Smooth muscle cell (in vitro differentiated cells): ENCODE results near the gene C1QL1. TPM values are rescaled to one million over a fixed set of nuclear protein-coding genes. Genes with fewer than 3 reads are reported as not detected.

Source experiments
- DNase-seq: peaks from one replicate; lab custom pipeline; 2025; ENCODE audit not compliant: unreplicated experiment; lab: John Stamatoyannopoulos, UW
- H2AFZ ChIP-seq: fragments of 200-600 bp; sonication (generic); 2 replicates; pipeline ENCODE4 v1.6.0; 2016; ENCODE audit warnings: antibody characterized with exemption, low read depth, mild to moderate bottlenecking
- H3F3A ChIP-seq: fragments of 200-600 bp; sonication (generic); 2 replicates; pipeline ENCODE4 v1.6.0; 2017; ENCODE audit warnings: antibody characterized with exemption, low read depth
- H3K27ac ChIP-seq: fragments of 200-600 bp; sonication (generic); 2 replicates; pipeline ENCODE4 v1.5.1; 2016; ENCODE audit warnings: low read depth, mild to moderate bottlenecking
- H3K27me3 ChIP-seq: fragments of 200-600 bp; sonication (generic); 2 replicates; pipeline ENCODE4 v1.6.1; 2016; ENCODE audit warnings: low read depth, mild to moderate bottlenecking
- H3K36me3 ChIP-seq: fragments of 200-600 bp; sonication (generic); 2 replicates; pipeline ENCODE4 v1.5.1; 2016; ENCODE audit warnings: low read depth
- H3K4me1 ChIP-seq: fragments of 200-600 bp; sonication (generic); 2 replicates; pipeline ENCODE4 v1.5.1; 2016; ENCODE audit warnings: low read depth
- H3K4me2 ChIP-seq: fragments of 200-600 bp; sonication (generic); 2 replicates; pipeline ENCODE4 v1.6.0; 2016; ENCODE audit warnings: mild to moderate bottlenecking
- H3K4me3 ChIP-seq: fragments of 200-600 bp; sonication (generic); 2 replicates; pipeline ENCODE4 v1.5.1; 2016; ENCODE audit warnings: mild to moderate bottlenecking
- H3K79me2 ChIP-seq: fragments of 200-600 bp; sonication (generic); 2 replicates; pipeline ENCODE4 v1.6.0; 2016; ENCODE audit warnings: low read depth, mild to moderate bottlenecking
- H3K9ac ChIP-seq: fragments of 200-600 bp; sonication (generic); 2 replicates; pipeline ENCODE4 v1.6.0; 2016; ENCODE audit warnings: low read depth
- H3K9me3 ChIP-seq: fragments of 200-600 bp; sonication (generic); replicated peaks from 2 replicates; pipeline ENCODE4 v1.5.1; 2016; ENCODE audit warnings: low read depth
- H4K20me1 ChIP-seq: fragments of 200-600 bp; sonication (generic); 2 replicates; pipeline ENCODE4 v1.6.0; 2016; ENCODE audit warnings: low read depth
- CTCF ChIP-seq: fragments of 200-600 bp; sonication (generic); IDR thresholded peaks from 2 replicates; pipeline ENCODE4 v1.5.1; 2017; ENCODE audit warnings: borderline replicate concordance, mild to moderate bottlenecking, antibody characterized with exemption; ENCODE audit not compliant: insufficient read depth, poor library complexity, severe bottlenecking
- WGBS: methylation state at CpG from one replicate; pipeline ENCODE4 v1.1.7; 2016; ENCODE audit warnings: low lambda C conversion rate; 5-methylcytosine and 5-hydroxymethylcytosine counted together
- polyA plus RNA-seq: library from polyadenylated mRNA; unstranded; fragments of >200 nt; fragmentation: Nextera tagmentation; extraction: Ambion mirVana; gene quantifications from 2 replicates; pipeline ENCODE4 v1.2.1, GENCODE V29; 2016
- total RNA-seq: library from RNA; depleted of rRNA; stranded (reverse); fragments of >200 nt; gene quantifications from 2 replicates; pipeline ENCODE4 v1.2.3, GENCODE V29; 2014

The C1QL1 gene
- total and polyA plus RNA-seq, 2 experiments from 2014 or later: 5.6 TPM; not detected in 1

DNA sequence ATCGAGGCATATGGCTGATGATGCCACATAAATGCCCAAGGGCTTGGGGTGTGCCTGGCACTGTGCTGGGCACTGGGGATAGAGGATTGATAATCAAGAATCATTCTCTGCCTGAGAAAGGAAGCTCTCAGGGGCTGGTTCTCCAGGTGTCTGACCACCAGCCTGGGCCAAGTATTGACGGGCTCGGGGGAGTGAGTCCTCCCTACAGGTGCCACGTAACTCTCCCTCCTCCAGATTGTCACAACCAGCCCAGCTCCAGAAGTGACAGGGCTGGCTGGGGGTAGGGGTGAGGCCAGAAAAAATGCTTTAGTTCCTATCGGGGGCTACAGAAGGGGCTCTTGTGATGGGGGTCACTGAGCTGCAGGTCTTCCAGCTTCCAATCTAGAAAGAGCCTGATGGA lies 10.7 kb upstream of the C1QL1 start:
- Histone ChIP-seq H3K27me3 (no peaks in the 10 kb centered on the region), H4K20me1 (no peaks in the 10 kb centered on the region), H3K4me2 (no peak overlapping the region), H3K79me2 (no peaks in the 10 kb centered on the region), H3K9me3 (no peaks in the 10 kb centered on the region), H3K36me3 (no peaks in the 10 kb centered on the region), H3K27ac (no peak overlapping the region), H3F3A (no peaks in the 10 kb centered on the region), H2AFZ (no peak overlapping the region), H3K4me1 (peaks cover 10% of the 10 kb centered on the region), H3K9ac (no peak overlapping the region), H3K4me3 (no peak overlapping the region)
- DNase-seq: no peak
- 97% methylated on average over 5 of the region's 5 CpGs for WGBS
- TF ChIP-seq CTCF: no peak

GRCh38 chr17:44977814-44978550 lies 9.9 kb upstream of the C1QL1 start:
- no peak overlapping the region for H2AFZ ChIP-seq
- no peak for DNase-seq
- no peak for TF ChIP-seq CTCF

DNA sequence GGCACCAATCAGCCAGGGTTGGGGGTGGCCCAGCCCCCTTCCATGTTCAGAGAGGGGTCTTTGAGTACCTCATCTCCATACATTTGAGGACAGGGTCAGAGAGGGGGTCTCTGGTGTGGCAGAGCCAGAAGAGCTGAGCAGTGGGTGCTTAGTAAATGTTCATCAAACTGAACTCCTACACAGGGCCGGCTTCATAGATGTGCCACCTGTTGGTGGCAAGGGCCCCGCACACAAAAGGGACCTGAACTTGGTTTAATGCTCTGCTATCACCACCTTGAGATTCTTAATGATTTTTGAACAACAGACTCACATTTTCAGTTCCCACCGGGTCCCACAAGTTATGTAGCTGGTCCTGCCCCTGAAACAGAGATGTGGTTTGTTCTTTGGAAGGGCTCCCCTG lies 9.0 kb upstream of the C1QL1 start:
- H3K9me3 ChIP-seq: no peaks in the 10 kb centered on the region
- no peaks in the 10 kb centered on the region for H3K79me2 ChIP-seq
- DNase-seq: no peak
- H3K27me3 ChIP-seq: no peaks in the 10 kb centered on the region
- no peak overlapping the region for H3K4me3 ChIP-seq
- H3K36me3 ChIP-seq: no peaks in the 10 kb centered on the region
- no peak for TF ChIP-seq CTCF
- H2AFZ ChIP-seq: no peak overlapping the region
- no peak overlapping the region for H3K9ac ChIP-seq
- WGBS: 100% methylated on average over 3 of the region's 3 CpGs
- H3K27ac ChIP-seq: no peak overlapping the region
- peaks cover 10% of the 10 kb centered on the region for H3K4me1 ChIP-seq
- H3K4me2 ChIP-seq: no peak overlapping the region
- no peaks in the 10 kb centered on the region for H4K20me1 ChIP-seq
- H3F3A ChIP-seq: no peaks in the 10 kb centered on the region

More at GRCh38 chr17:44977814-44978550, 9.9 kb upstream of the C1QL1 start:
- Histone ChIP-seq H3K36me3 (no peaks in the 10 kb centered on the region), H3K9me3 (no peaks in the 10 kb centered on the region), H3F3A (no peaks in the 10 kb centered on the region), H3K27me3 (no peaks in the 10 kb centered on the region), H3K4me1 (peaks cover 10% of the 10 kb centered on the region), H4K20me1 (no peaks in the 10 kb centered on the region), H3K79me2 (no peaks in the 10 kb centered on the region), H3K27ac (no peak overlapping the region), H3K4me3 (no peak overlapping the region), H3K9ac (no peak overlapping the region), H3K4me2 (no peak overlapping the region)
- 61% methylated on average over 7 of the region's 7 CpGs for WGBS

DNA sequence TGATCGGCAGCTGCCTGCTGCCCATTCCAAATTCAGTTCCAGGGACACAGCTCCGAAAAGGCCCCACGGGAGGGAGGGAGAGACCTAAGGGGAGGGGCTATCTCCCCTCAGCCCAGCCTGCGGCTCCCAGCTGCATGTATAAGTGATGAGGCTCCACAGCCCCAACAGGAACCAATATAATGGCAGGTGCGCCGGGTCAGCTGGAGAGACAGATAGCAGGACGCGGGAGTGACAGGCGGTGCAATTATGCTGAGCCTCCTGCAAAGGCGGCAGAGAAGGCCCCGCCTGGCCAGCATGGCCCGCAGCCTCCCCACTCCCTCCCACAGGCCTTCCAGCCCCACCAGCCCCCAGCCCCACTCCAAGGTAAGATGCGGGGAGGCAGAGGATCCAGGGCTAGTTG lies 8.1 kb upstream of the C1QL1 start:
- Histone ChIP-seq H3K27me3 (peaks cover 3% of the 10 kb centered on the region), H3K27ac (no peak overlapping the region), H3F3A (no peaks in the 10 kb centered on the region), H3K79me2 (no peaks in the 10 kb centered on the region), H3K4me1 (peaks cover 10% of the 10 kb centered on the region), H4K20me1 (no peaks in the 10 kb centered on the region), H2AFZ (no peak overlapping the region), H3K4me3 (no peak overlapping the region), H3K9ac (no peak overlapping the region), H3K4me2 (no peak overlapping the region), H3K36me3 (no peaks in the 10 kb centered on the region), H3K9me3 (no peaks in the 10 kb centered on the region)
- no peak for TF ChIP-seq CTCF
- DNase-seq: no peak
- WGBS: 83% methylated on average over 11 of the region's 13 CpGs
